T-helper 22 cell (primary cell): ENCODE data around the gene MAP4.
"Not testable (repeated sequence)": the region's sequence is repeated elsewhere in the genome, so short reads cannot be mapped to it uniquely, and the experiment has no call there.

Experiments
- DNase-seq: peaks from one replicate; pipeline ENCODE4 v3.0.0-alpha.2; 2020; ENCODE audit warnings: low read depth

Gene MAP4

GRCh38 chr3:48016301-48016973 is at the start of gene MAP4:
MAP4 (minus strand) TSS chr3:48016416; CDS start chr3:47998860, 17,556 bp downstream.
- no peak for DNase-seq

- DNase-seq = no peak
Observed at GRCh38 chr3:48065035-48065434, 48.8 kb upstream of the MAP4 start.

GRCh38 chr3:48064292-48064829 is 48.1 kb upstream of the MAP4 start:
- DNase-seq = no peak

- not testable (repeated sequence) for DNase-seq
Observed at GRCh38 chr3:48061586-48061985, 45.4 kb upstream of the MAP4 start.

- no peak for DNase-seq
Observed at GRCh38 chr3:48058091-48058490, 41.9 kb upstream of the MAP4 start.

- no peak for DNase-seq
Observed at GRCh38 chr3:48057521-48057920, 41.3 kb upstream of the MAP4 start.

- DNase-seq = no peak
Observed at GRCh38 chr3:48047841-48048464, 31.7 kb upstream of the MAP4 start.

- no peak for DNase-seq
Observed at GRCh38 chr3:48042071-48042760, 26.0 kb upstream of the MAP4 start.

- no peak for DNase-seq
Observed at GRCh38 chr3:48039487-48040190, 23.4 kb upstream of the MAP4 start.

- no peak for DNase-seq
Observed at GRCh38 chr3:48038971-48039481, 22.8 kb upstream of the MAP4 start.

- DNase-seq = no peak
Observed at GRCh38 chr3:48034000-48034516, 17.8 kb upstream of the MAP4 start.

- DNase-seq = no peak
Observed at GRCh38 chr3:48030188-48030587, 14.0 kb upstream of the MAP4 start.

GRCh38 chr3:48026951-48027908 is 11.0 kb upstream of the MAP4 start:
- no peak for DNase-seq

- no peak for DNase-seq
Observed at GRCh38 chr3:48026098-48026497, 9.9 kb upstream of the MAP4 start.

- no peak for DNase-seq
Observed at GRCh38 chr3:48024401-48024800, 8.2 kb upstream of the MAP4 start.

- no peak for DNase-seq
Observed at GRCh38 chr3:48023377-48023776, 7.2 kb upstream of the MAP4 start.

- no peak for DNase-seq
Observed at GRCh38 chr3:48022178-48022577, 6.0 kb upstream of the MAP4 start.

GRCh38 chr3:48018841-48019240 is 2.6 kb upstream of the MAP4 start:
- no peak for DNase-seq

GRCh38 chr3:48015431-48016180 is 610 bp downstream of the MAP4 start:
- no peak for DNase-seq

- no peak for DNase-seq
Observed at GRCh38 chr3:48014358-48014757, 1.9 kb downstream of the MAP4 start.
